Choroid plexus epithelial cell (primary cell): ENCODE measurements around the gene LYRM2.

ENCODE experiments used
- DNase-seq: peaks from one replicate; pipeline ENCODE4 v3.0.0-alpha.2; 2010; ENCODE audit warnings: low read depth
- H3K4me3 ChIP-seq: 2 replicates; pipeline ENCODE4 v1.5.1; 2011; ENCODE audit warnings: low read depth, mild to moderate bottlenecking, control low read depth, low read length, moderate library complexity
- TF ChIP-seq, protein P1 (sequence below): conservative IDR thresholded peaks from 2 replicates; pipeline ENCODE4 v1.5.1; 2011; ENCODE audit warnings: low read depth, mild to moderate bottlenecking, control low read depth, inconsistent platforms, low read length, moderate library complexity

LYRM2 gene

DNA sequence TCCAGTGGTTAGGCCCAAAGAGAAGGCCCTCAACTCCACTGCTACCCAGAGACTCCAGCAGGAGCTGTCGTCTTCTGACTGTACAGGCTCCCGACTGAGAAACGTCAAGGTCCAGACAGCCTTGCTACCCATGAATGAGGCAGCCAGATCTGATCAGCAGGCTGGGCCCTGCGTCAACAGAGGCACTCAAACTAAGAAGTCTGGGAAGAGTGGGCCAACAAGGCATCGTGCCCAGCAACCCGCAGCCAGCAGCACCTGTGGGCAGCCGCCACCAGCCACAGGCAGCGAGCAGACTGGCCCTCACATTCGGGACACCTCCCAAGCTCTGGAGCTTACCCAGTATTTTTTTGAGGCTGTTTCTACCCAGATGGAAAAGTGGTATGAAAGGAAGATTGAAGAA, 8.1 kb downstream of the LYRM2 start:
- TF ChIP-seq, protein P1, sequence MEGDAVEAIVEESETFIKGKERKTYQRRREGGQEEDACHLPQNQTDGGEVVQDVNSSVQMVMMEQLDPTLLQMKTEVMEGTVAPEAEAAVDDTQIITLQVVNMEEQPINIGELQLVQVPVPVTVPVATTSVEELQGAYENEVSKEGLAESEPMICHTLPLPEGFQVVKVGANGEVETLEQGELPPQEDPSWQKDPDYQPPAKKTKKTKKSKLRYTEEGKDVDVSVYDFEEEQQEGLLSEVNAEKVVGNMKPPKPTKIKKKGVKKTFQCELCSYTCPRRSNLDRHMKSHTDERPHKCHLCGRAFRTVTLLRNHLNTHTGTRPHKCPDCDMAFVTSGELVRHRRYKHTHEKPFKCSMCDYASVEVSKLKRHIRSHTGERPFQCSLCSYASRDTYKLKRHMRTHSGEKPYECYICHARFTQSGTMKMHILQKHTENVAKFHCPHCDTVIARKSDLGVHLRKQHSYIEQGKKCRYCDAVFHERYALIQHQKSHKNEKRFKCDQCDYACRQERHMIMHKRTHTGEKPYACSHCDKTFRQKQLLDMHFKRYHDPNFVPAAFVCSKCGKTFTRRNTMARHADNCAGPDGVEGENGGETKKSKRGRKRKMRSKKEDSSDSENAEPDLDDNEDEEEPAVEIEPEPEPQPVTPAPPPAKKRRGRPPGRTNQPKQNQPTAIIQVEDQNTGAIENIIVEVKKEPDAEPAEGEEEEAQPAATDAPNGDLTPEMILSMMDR: no peak
- no peak overlapping the region for H3K4me3 ChIP-seq
- no peak for DNase-seq

DNA sequence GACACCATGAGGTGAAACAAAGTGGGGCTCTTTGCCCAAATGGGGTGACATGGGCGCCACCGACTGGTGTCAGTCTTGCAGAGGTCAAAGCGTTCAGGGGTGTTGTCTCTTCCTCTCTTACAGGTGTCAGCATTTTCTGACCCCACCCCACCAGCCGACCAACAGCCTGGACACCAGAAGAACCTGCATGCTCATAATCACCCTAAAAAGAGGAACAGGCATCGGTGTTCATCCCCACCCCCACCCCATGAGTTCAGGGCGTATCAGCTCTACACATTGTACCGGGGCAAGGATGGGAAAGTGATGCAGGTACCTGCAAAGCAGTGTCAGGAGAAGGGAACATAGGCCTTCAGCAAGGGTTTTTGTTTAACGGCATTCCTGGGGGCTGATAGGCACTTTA, 14.8 kb downstream of the LYRM2 start:
- no peak overlapping the region for H3K4me3 ChIP-seq
- DNase-seq: no peak
- TF ChIP-seq, protein P1: no peak

DNA sequence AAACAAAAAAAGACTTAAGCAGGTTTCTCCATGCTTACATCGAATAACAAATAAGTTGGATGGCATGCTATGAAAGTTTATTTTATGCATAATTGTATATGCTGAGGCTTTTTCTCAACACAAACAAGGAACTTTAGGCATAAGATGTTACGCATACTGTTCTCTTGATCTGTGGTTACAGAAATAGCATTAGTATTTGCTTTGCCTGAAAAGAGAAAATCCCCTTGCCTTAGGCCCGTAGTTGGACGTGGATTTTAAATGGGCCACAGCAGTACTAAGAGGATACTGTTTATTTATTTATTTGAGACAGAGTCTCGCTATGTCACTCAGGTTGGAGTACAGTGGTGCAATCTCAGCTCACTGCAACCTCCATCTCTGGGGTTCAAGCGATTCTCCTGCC, 19.0 kb downstream of the LYRM2 start:
- no peak overlapping the region for H3K4me3 ChIP-seq
- no peak for DNase-seq
- TF ChIP-seq, protein P1: no peak

DNA sequence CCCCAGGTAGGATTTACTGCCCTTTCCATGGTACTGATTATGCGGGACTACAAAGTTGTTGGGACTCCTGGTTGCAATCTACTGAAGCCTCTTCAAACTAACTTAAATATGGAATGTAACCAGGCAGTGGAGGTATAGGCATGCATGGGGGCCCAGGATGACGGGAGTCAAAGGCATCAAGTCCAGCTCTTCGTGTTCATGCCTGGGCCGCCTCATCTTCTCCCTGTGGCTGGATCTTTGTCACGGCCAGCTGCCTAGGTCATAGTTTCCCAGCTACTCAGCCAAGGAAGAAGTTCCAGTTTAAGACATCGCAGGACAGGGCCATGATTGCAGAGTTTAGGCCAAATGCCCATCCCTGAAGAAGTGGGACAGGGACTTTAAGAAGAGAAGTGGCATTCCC, 20.5 kb downstream of the LYRM2 start:
- H3K4me3 ChIP-seq: no peak overlapping the region
- TF ChIP-seq, protein P1: no peak
- DNase-seq: no peak

DNA sequence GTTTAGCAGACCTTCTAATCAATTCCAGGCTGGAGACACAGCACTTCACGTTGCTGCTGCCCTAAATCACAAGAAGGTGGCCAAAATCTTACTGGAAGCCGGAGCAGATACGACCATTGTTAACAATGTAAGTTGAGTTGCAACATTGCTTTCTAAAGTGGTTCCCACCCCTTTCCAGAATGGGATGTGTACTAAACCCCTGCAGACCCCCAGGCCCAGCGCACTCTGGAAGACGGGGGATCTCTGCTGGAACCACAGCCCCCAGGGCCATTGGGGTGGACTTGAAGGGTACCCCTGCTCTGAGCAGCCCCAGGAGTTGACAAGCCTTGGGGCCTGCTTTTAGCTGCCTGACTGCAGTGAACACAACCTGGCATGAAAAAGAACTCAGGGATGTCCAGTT, 22.0 kb downstream of the LYRM2 start:
- DNase-seq: no peak

DNA sequence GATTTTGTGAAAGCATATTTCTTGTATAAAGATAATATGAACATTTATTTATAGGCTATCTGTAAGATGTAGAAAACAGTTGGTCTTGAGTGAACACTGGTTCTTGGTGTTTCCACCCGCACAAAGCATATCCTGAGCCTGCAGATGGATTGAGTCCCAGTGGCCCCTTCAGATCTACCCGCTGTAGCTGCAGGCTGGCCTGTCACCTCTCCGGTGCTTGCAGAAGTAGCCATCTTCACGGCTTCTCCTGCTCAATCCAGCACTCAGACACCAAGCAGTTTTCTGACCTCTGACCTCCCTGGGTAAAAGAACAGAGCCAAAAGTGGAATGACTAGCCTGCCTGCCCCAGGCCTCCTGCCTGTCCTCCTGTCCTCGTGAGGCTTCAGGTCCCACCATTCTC, 22.7 kb downstream of the LYRM2 start:
- TF ChIP-seq, protein P1: no peak
- H3K4me3 ChIP-seq: no peak overlapping the region
- DNase-seq: no peak

More for the DNA sequence above, 22.0 kb downstream of the LYRM2 start:
- H3K4me3 ChIP-seq: no peak overlapping the region
- TF ChIP-seq, protein P1: no peak

DNA sequence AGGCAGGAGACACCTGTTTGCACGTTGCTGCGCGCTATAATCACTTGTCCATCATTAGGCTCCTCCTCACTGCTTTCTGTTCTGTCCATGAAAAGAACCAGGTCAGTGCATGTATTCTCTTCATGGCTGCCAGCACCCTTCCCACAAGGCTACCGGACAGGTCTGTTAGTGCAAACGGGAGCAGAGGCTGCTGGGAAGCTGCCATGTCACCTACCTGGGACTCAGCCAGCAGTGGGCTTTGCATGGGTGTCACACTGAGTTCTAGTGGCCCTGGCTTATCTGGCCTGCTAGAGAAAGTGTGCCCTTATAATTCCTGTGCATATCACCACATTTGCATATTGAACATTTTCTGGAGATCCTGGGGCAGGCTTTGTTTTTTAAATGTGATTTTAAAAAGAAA, 24.8 kb downstream of the LYRM2 start:
- DNase-seq: no peak
- H3K4me3 ChIP-seq: no peak overlapping the region
- TF ChIP-seq, protein P1: no peak
